Sigmoid colon (tissue), 4 donors: Measurements from ENCODE around the gene TP73.

Experiments used
- CTCF ChIP-seq, 4 experiments: fragments of 450-650 bp in 3 of 4; fragments of 200-600 bp in 1 of 4; IDR thresholded peaks; one replicate each; pipeline ENCODE4 v1.5.1; 2016 to 2019; ENCODE audit warnings: antibody characterized with exemption in 4 of 4, mild to moderate bottlenecking in 3 of 4, moderate library complexity in 2 of 4
- EP300 ChIP-seq, 4 donors: sonication (generic); formaldehyde crosslinking; IDR thresholded peaks; one replicate each; pipeline ENCODE4 v1.6.1; 2017; ENCODE audit warnings: antibody characterized with exemption in 4 of 4
- POLR2A ChIP-seq, 2 donors: fragments of 450-650 bp; IDR thresholded peaks; one replicate each; pipeline ENCODE4 v1.6.1; 2016; ENCODE audit warnings: antibody characterized with exemption in 2 of 2, mild to moderate bottlenecking in 2 of 2, moderate library complexity in 2 of 2
- POLR2AphosphoS5 ChIP-seq, 4 donors: sonication (generic); formaldehyde crosslinking; IDR thresholded peaks; one replicate each; pipeline ENCODE4 v1.6.1; 2017; ENCODE audit warnings: antibody characterized with exemption in 4 of 4

- TF ChIP-seq CTCF (IDR thresholded peaks at IDR 0.05) (no peak), POLR2A (IDR thresholded peaks at IDR 0.05) (no peak), EP300 (IDR thresholded peaks at IDR 0.05) (no peak), POLR2AphosphoS5 (IDR thresholded peaks at IDR 0.05) (no peak)
Observed at GRCh38 chr1:3744646-3745045, 92.3 kb downstream of the TP73 start.
